Gastrocnemius medialis (tissue), 4 donors: Measurements from ENCODE around the gene NLRC4. TPM values are rescaled to one million over a fixed set of nuclear protein-coding genes. Genes with fewer than 3 reads are reported as not detected.
A peak's percentile ranks its signal among the peaks of the same experiment; 100 is the strongest.
"Not testable (repeated sequence)": the region's sequence is repeated elsewhere in the genome, so short reads cannot be mapped to it uniquely, and the experiment has no call there.

Experiments
- ATAC-seq, 2 donors: fragments of 150-250 bp; one replicate each; pipeline ENCODE4 v1.9.1; 2016
- DNase-seq, 2 donors: peaks; one replicate each; pipeline ENCODE4 v3.0.0-alpha.2; 2019
- H3K27ac ChIP-seq, 4 donors: fragments of 200-600 bp; sonication (generic); 1 replicate in 1 of 4; 2 replicates in 3 of 4; pipeline ENCODE4 v1.5.1; 2016 to 2018; ENCODE audit warnings: mild to moderate bottlenecking in 2 of 4, moderate library complexity in 1 of 4
- H3K27me3 ChIP-seq, 3 donors: fragments of 200-600 bp; sonication (generic) in 2 of 3; 1 replicate in 1 of 3; 2 replicates in 2 of 3; pipeline versions ENCODE4 v1.5.1 to v1.6.0; 2016 to 2019; ENCODE audit warnings: mild to moderate bottlenecking in 1 of 3, moderate library complexity in 1 of 3
- H3K36me3 ChIP-seq, 2 donors: fragments of 200-600 bp; sonication (generic) in 1 of 2; one replicate each; pipeline ENCODE4 v1.5.1; 2017 to 2018
- H3K4me1 ChIP-seq, 2 donors: fragments of 200-600 bp; sonication (generic) in 1 of 2; one replicate each; pipeline ENCODE4 v1.5.1; 2016 to 2017; ENCODE audit warnings: mild to moderate bottlenecking in 2 of 2
- H3K4me3 ChIP-seq, 4 donors: fragments of 200-600 bp; sonication (generic) in 3 of 4; 1 replicate in 1 of 4; 2 replicates in 3 of 4; pipeline ENCODE4 v1.5.1; 2016 to 2019; ENCODE audit warnings: mild to moderate bottlenecking in 2 of 4
- H3K9me3 ChIP-seq, 3 donors: fragments of 200-600 bp; sonication (generic) in 2 of 3; 1 replicate in 1 of 3; 2 replicates in 2 of 3; pipeline ENCODE4 v1.5.1; 2016 to 2019
- POLR2A ChIP-seq, 2 donors: fragments of 450-650 bp; IDR thresholded peaks; one replicate each; pipeline ENCODE4 v1.6.1; 2017; ENCODE audit warnings: antibody characterized with exemption in 2 of 2, mild to moderate bottlenecking in 2 of 2, moderate library complexity in 2 of 2
- in situ Hi-C, 4 donors: fragments of 200-750 bp; cut with MboI; loops; one replicate each; pipeline versions ENCODE4 v1.15.0 to v1.8.0; 2017; ENCODE audit warnings: low sequenced_read_pairs in 4 of 4
- intact Hi-C: fragments of 100-400 bp; cut with DNase I; formaldehyde crosslinking; loops from one replicate; pipeline ENCODE4 v1.15.1; 2023; ENCODE audit warnings: low total_unique reads
- total RNA-seq, 4 donors: library from RNA; depleted of rRNA; stranded (reverse); fragments of >200 nt; gene quantifications; one replicate each; pipeline versions ENCODE4 v1.1.0 to v1.2.3, GENCODE V29; 2016
- TF ChIP-seq, protein P1 (sequence below), 5 experiments: fragments of 450-650 bp in 3 of 5; fragments of 200-600 bp in 2 of 5; sonication (generic) in 2 of 5; IDR thresholded peaks in 4 of 5; conservative IDR thresholded peaks in 1 of 5; 1 replicate in 4 of 5; 2 replicates in 1 of 5; pipeline ENCODE4 v1.5.1; 2016 to 2019; ENCODE audit warnings: antibody characterized with exemption in 5 of 5, mild to moderate bottlenecking in 3 of 5, moderate library complexity in 3 of 5

NLRC4 gene
- total RNA-seq, 4 donors from 2014 or later = 0.10 to 0.60 (median 0.23) TPM

DNA sequence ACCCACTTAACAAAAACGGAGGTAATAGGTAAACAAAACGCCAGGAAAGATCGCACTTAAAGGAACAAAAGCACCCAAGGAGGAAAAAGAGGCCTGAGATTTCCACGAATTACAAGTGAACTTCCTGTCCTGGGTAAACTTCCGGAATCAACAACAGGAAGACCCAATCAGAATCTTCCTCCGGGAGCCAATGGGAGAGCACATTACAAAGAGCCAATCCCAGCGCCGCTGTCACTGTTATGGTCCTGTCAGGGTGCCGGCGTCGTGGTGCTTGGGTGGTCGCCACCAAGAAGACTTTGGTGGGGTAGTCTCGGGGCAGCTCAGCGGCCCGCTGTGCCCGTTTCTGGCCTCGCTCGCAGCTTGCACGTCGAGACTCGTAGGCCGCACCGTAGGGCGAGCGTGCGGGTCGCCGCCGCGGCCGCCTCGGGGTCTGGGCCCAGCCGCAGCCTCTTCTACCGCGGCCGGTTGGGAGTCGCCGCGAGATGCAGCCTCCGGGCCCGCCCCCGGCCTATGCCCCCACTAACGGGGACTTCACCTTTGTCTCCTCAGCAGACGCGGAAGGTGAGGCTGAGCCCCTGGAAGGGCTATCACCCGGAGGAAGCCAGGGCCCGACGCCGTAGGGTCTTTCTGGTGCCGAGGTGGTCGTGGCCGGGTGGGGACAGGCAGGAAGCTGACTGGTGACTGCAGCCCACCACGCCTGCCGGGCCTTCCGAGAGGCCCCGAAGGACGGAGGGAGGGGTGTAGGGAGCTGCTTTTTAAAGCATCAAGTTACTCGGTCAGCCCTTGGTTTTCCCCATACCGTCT lies 13.2 kb upstream of the NLRC4 start, which contains the start of gene YIPF4:
TSS of gene YIPF4 (plus strand) at position 231 of the 804 bp plus-strand sequence. CDS start at position 483, 252 bp downstream.
- in situ Hi-C loops (no loop called here), intact Hi-C loops (loop anchor here (2.0 kb wide), 2 partner anchors 79 to 111 kb away; partner anchors contain the start of gene BIRC6)
- DNase-seq = peak; percentile 78 to 89
- H3K9me3 ChIP-seq = no peaks in the 10 kb centered on the region
- H3K36me3 ChIP-seq = peaks cover 0 to 12% of the 10 kb centered on the region in 2 donors
- no peaks in the 10 kb centered on the region for H3K27me3 ChIP-seq
- H3K4me3 ChIP-seq = peak within 1 kb of the TSS; percentile 87 to 97 (median 92)
- ATAC-seq = peak; percentile 100
- peak; percentile 55 to 68 for TF ChIP-seq POLR2A (IDR thresholded peaks at IDR 0.05)
- TF ChIP-seq, protein P1, sequence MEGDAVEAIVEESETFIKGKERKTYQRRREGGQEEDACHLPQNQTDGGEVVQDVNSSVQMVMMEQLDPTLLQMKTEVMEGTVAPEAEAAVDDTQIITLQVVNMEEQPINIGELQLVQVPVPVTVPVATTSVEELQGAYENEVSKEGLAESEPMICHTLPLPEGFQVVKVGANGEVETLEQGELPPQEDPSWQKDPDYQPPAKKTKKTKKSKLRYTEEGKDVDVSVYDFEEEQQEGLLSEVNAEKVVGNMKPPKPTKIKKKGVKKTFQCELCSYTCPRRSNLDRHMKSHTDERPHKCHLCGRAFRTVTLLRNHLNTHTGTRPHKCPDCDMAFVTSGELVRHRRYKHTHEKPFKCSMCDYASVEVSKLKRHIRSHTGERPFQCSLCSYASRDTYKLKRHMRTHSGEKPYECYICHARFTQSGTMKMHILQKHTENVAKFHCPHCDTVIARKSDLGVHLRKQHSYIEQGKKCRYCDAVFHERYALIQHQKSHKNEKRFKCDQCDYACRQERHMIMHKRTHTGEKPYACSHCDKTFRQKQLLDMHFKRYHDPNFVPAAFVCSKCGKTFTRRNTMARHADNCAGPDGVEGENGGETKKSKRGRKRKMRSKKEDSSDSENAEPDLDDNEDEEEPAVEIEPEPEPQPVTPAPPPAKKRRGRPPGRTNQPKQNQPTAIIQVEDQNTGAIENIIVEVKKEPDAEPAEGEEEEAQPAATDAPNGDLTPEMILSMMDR (IDR thresholded peaks at IDR 0.05 in 4 of 5, conservative IDR thresholded peaks at IDR 0.05 in 1 of 5) = no peak
- peak within 1 kb of the TSS; percentile 85 to 90 (median 88) for H3K27ac ChIP-seq
- peaks cover 12% of the 10 kb centered on the region in 2 donors for H3K4me1 ChIP-seq

DNA sequence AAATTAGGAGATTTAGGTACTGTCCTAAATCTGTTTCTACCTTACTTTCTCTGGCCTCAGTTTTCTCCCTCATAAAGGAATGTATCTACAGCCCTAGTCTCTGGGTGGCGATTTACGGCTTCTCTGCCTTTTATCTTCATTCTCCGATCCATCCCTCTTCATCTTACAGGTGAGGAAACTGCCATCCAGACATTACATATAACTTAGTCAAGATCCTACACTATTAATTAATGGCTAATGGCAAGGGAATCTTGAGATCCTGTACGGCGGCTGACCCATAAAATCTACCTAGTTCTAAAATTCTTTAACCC lies 12.6 kb upstream of the NLRC4 start:
- in situ Hi-C loops (no loop called here), intact Hi-C loops (loop anchor here (2.0 kb wide), 2 partner anchors 79 to 111 kb away; partner anchors contain the start of gene BIRC6)
- H3K9me3 ChIP-seq = no peaks in the 10 kb centered on the region
- DNase-seq = no peak
- no peaks in the 10 kb centered on the region for H3K27me3 ChIP-seq
- peaks cover 0 to 6% of the 10 kb centered on the region in 2 donors for H3K36me3 ChIP-seq
- H3K4me3 ChIP-seq = peak overlapping the region; percentile 87 to 97 (median 92)
- peaks cover 12% of the 10 kb centered on the region in 2 donors for H3K4me1 ChIP-seq
- TF ChIP-seq, protein P1 (IDR thresholded peaks at IDR 0.05 in 4 of 5, conservative IDR thresholded peaks at IDR 0.05 in 1 of 5) = no peak
- no peak for TF ChIP-seq POLR2A (IDR thresholded peaks at IDR 0.05)
- peak in 1 of 2 donors; percentile 5 for ATAC-seq
- peak overlapping the region; percentile 85 to 90 (median 88) for H3K27ac ChIP-seq

DNA sequence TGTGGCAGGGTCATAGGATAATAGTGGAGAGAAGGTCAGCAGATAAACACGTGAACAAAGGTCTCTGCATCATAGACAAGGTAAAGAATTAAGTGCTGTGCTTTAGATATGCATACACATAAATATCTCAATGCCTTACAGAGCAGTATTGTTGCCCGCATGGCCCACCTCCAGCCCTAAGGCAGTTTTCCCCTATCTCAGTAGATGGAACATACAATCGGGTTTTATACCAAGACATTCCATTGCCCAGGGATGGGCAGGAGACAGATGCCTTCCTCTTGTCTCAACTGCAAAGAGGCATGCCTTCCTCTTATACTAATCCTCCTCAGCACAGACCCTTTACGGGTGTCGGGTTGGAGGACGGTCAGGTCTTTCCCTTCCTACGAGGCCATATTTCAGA lies 11.1 kb upstream of the NLRC4 start:
- intact Hi-C loops = loop anchor here (2.0 kb wide), 2 partner anchors 81 to 109 kb away; partner anchors contain the start of gene BIRC6
- H3K9me3 ChIP-seq, H3K4me3 ChIP-seq, DNase-seq, H3K27ac ChIP-seq, in situ Hi-C loops, H3K36me3 ChIP-seq, H3K27me3 ChIP-seq, ATAC-seq: not testable (repeated sequence)
- peaks cover 4 to 12% of the 10 kb centered on the region in 2 donors for H3K4me1 ChIP-seq

DNA sequence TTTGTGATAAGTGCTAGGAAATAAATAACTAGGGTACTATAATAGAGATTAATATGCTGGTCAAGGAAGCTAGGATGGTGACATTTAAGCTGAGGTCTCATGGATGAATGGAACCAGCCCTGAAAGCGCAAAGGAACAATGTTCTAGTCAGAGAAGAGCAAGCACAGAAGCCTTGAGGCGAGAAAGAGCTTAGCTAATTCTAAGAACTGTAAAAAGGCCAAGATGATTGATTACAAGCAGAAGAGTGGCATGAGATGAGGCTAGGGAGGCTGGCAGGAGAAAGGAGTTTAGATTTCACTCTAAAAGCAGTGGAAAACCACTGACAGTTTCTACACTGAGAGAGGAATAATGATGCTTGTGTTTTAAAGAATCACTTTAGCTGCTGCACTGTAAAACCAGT lies 9.6 kb upstream of the NLRC4 start:
- ATAC-seq (no peak), DNase-seq (no peak)
- Histone ChIP-seq H3K36me3 (no peaks in the 10 kb centered on the region), H3K4me3 (no peak overlapping the region), H3K27me3 (no peaks in the 10 kb centered on the region), H3K27ac (no peak overlapping the region), H3K9me3 (no peaks in the 10 kb centered on the region), H3K4me1 (peaks cover 4 to 6% of the 10 kb centered on the region in 2 donors)
- intact Hi-C loops (no loop called here), in situ Hi-C loops (no loop called here)
- TF ChIP-seq, protein P1 (IDR thresholded peaks at IDR 0.05 in 4 of 5, conservative IDR thresholded peaks at IDR 0.05 in 1 of 5) = no peak
- no peak for TF ChIP-seq POLR2A (IDR thresholded peaks at IDR 0.05)

DNA sequence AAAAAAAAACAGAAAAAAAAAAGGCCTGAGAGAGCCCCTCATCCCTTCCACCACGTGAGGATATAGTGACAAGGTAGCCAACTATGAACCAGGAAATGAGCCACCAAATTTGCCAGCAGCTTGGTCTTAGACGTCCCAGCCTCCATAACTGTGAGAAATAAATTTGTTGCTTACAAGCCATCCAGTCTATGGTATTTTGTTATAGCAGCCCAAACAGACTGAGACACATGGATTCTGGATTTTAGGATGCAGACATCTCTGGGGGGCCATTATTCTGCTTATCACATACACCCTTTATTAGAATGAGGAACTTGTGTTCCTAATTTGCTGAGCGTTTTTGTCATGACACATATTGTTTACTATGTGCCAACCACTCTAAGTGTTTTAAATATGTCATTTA lies 7.6 kb upstream of the NLRC4 start:
- intact Hi-C loops (no loop called here), in situ Hi-C loops (no loop called here)
- no peaks in the 10 kb centered on the region for H3K9me3 ChIP-seq
- ATAC-seq = no peak
- H3K4me3 ChIP-seq = no peak overlapping the region
- TF ChIP-seq POLR2A (IDR thresholded peaks at IDR 0.05) = no peak
- TF ChIP-seq, protein P1 (IDR thresholded peaks at IDR 0.05 in 4 of 5, conservative IDR thresholded peaks at IDR 0.05 in 1 of 5) = no peak
- H3K36me3 ChIP-seq = no peaks in the 10 kb centered on the region
- peaks cover 0 to 4% of the 10 kb centered on the region in 2 donors for H3K4me1 ChIP-seq
- H3K27ac ChIP-seq = no peak overlapping the region
- H3K27me3 ChIP-seq = no peaks in the 10 kb centered on the region
- no peak for DNase-seq
